IMR-90 (cell line): ENCODE data around the gene ARHGEF7. TPM values are rescaled to one million over a fixed set of nuclear protein-coding genes. Genes with fewer than 3 reads are reported as not detected.

Experiments
- ATAC-seq: fragments of 200-7000 bp; cut with Tn5 transposase; 2 replicates; pipeline ENCODE4 v1.9.1; 2020; ENCODE audit warnings: low read depth, mild to moderate bottlenecking, moderate library complexity
- BruUV-seq: library from RNA; stranded (reverse); fragments of 400-500 nt; replicated peaks from 2 replicates; lab custom pipeline; 2021; lab: Mats Ljungman, UMichigan
- CTCF ChIA-PET: fragments of 300-600 bp; formaldehyde crosslinking; extraction: SDS; loops from one replicate; lab custom pipeline; 2021; ENCODE audit warnings: antibody characterized with exemption; lab: Yijun Ruan, JAX
- POLR2A ChIA-PET: fragments of 300-600 bp; sonication (Branson Sonifier 250); formaldehyde crosslinking; loops from one replicate; lab custom pipeline; 2022; ENCODE audit warnings: antibody characterized with exemption; ENCODE audit not compliant: unreplicated experiment; lab: Charles Lee
- DNase-seq: peaks from one replicate; pipeline ENCODE4 v3.0.0; 2013
- H2AFZ ChIP-seq: replicated peaks from 2 replicates; pipeline ENCODE3; 2013; ENCODE audit warnings: low read length, mild to moderate bottlenecking; ENCODE audit not compliant: poor library complexity
- H2AK5ac ChIP-seq: 2 replicates; pipeline ENCODE4 v1.6.1; 2013; ENCODE audit warnings: low read depth, low read length, inconsistent platforms
- H2AK9ac ChIP-seq: replicated peaks from 2 replicates; pipeline ENCODE3; 2013; ENCODE audit warnings: mild to moderate bottlenecking, low read depth, low read length, moderate library complexity; ENCODE audit not compliant: poor library complexity
- H2BK120ac ChIP-seq: 2 replicates; pipeline ENCODE4 v1.6.1; 2013; ENCODE audit warnings: low read depth, low read length, inconsistent platforms
- H2BK15ac ChIP-seq: 3 replicates; pipeline ENCODE4 v1.6.1; 2013; ENCODE audit warnings: low read depth, low read length, inconsistent platforms
- H2BK20ac ChIP-seq: 2 replicates; pipeline ENCODE4 v1.6.1; 2013; ENCODE audit warnings: low read depth, mild to moderate bottlenecking, inconsistent platforms, low read length, moderate library complexity
- H2BK5ac ChIP-seq: 2 replicates; pipeline ENCODE4 v1.6.1; 2013; ENCODE audit warnings: mild to moderate bottlenecking, low read depth, low read length, inconsistent platforms; ENCODE audit not compliant: poor library complexity, severe bottlenecking
- H3K14ac ChIP-seq: replicated peaks from 2 replicates; pipeline ENCODE4 v1.6.1; 2013; ENCODE audit warnings: low read depth, low read length, inconsistent platforms
- H3K18ac ChIP-seq: 2 replicates; pipeline ENCODE4 v1.6.1; 2013; ENCODE audit warnings: low read depth, low read length, control low read depth
- H3K23ac ChIP-seq: 2 replicates; pipeline ENCODE4 v1.6.1; 2013; ENCODE audit warnings: low read depth, low read length, inconsistent platforms
- H3K27ac ChIP-seq: 2 replicates; pipeline ENCODE4 v1.5.1; 2013; ENCODE audit warnings: mild to moderate bottlenecking, control low read depth, low read length; ENCODE audit not compliant: insufficient read depth
- H3K27me3 ChIP-seq: 2 replicates; pipeline ENCODE4 v1.6.1; 2013; ENCODE audit warnings: low read length; ENCODE audit not compliant: control insufficient read depth, insufficient read depth
- H3K36me3 ChIP-seq: 2 replicates; pipeline ENCODE4 v1.6.1; 2013; ENCODE audit warnings: low read length, mixed read lengths; ENCODE audit not compliant: control insufficient read depth, insufficient read depth
- H3K4ac ChIP-seq: 2 replicates; pipeline ENCODE4 v1.6.1; 2013; ENCODE audit warnings: low read depth, low read length, inconsistent platforms
- H3K4me1 ChIP-seq: 2 replicates; pipeline ENCODE4 v1.6.1; 2013; ENCODE audit warnings: low read length, mixed read lengths; ENCODE audit not compliant: control insufficient read depth, insufficient read depth
- H3K4me2 ChIP-seq: 2 replicates; pipeline ENCODE4 v1.6.1; 2013; ENCODE audit warnings: low read depth, mild to moderate bottlenecking, control low read depth, low read length, moderate library complexity
- H3K4me3 ChIP-seq: 2 replicates; pipeline ENCODE4 v1.5.1; 2013; ENCODE audit warnings: low read depth, mild to moderate bottlenecking, control low read depth, low read length, moderate library complexity; ENCODE audit not compliant: insufficient read depth
- H3K56ac ChIP-seq: 2 replicates; pipeline ENCODE4 v1.6.1; 2013; ENCODE audit warnings: low read length, inconsistent platforms; ENCODE audit not compliant: insufficient read depth; ENCODE audit errors: extremely low read depth
- H3K79me1 ChIP-seq, 2 experiments: 2 replicates each; pipeline ENCODE4 v1.6.1; 2013; ENCODE audit warnings: low read length in 2 of 2, inconsistent platforms in 1 of 2, low read depth in 1 of 2
- H3K9ac ChIP-seq: 2 replicates; pipeline ENCODE4 v1.6.1; 2013; ENCODE audit warnings: low read depth, low read length, control low read depth
- H3K9me1 ChIP-seq: 2 replicates; pipeline ENCODE4 v1.6.1; 2013; ENCODE audit warnings: low read length, inconsistent platforms; ENCODE audit not compliant: insufficient read depth
- H3K9me3 ChIP-seq: 2 replicates; pipeline ENCODE4 v1.6.1; 2013; ENCODE audit warnings: low read length; ENCODE audit not compliant: control insufficient read depth, insufficient read depth
- H4K20me1 ChIP-seq: 2 replicates; pipeline ENCODE4 v1.6.1; 2013; ENCODE audit warnings: low read length, inconsistent platforms; ENCODE audit not compliant: insufficient read depth
- H4K5ac ChIP-seq: 2 replicates; pipeline ENCODE4 v1.6.1; 2013; ENCODE audit warnings: mild to moderate bottlenecking, low read depth, low read length, control low read depth
- H4K8ac ChIP-seq, 2 experiments: 2 replicates each; pipeline ENCODE4 v1.6.1; 2013; ENCODE audit warnings: low read depth in 2 of 2, low read length in 2 of 2, control low read depth in 1 of 2, inconsistent platforms in 1 of 2
- H4K91ac ChIP-seq: 2 replicates; pipeline ENCODE4 v1.6.1; 2013; ENCODE audit warnings: low read depth, low read length, inconsistent platforms; ENCODE audit not compliant: insufficient read depth
- CHD1 ChIP-seq: IDR thresholded peaks from 2 replicates; pipeline ENCODE4 v1.6.1; 2012; ENCODE audit warnings: low read depth, low read length, improper control_type of control experiment
- FOS ChIP-seq: fragments of 150-350 bp; IDR thresholded peaks from 2 replicates; pipeline ENCODE4 v1.6.1; 2016; ENCODE audit warnings: low read depth, low read length
- MAZ ChIP-seq: IDR thresholded peaks from 2 replicates; pipeline ENCODE4 v1.6.1; 2012; ENCODE audit warnings: low read depth, mild to moderate bottlenecking, low read length, improper control_type of control experiment, moderate library complexity, borderline replicate concordance
- NFE2L2 ChIP-seq: fragments of 150-350 bp; IDR thresholded peaks from 2 replicates; pipeline ENCODE4 v1.6.1; 2016; ENCODE audit warnings: low read depth, mild to moderate bottlenecking, low read length
- RAD21 ChIP-seq: IDR thresholded peaks from 2 replicates; pipeline ENCODE4 v1.6.1; 2012; ENCODE audit warnings: low read length, improper control_type of control experiment
- RCOR1 ChIP-seq: IDR thresholded peaks from 2 replicates; pipeline ENCODE4 v1.6.1; 2012; ENCODE audit warnings: mild to moderate bottlenecking, low read length, improper control_type of control experiment; ENCODE audit not compliant: insufficient replicate concordance
- SMC3 ChIP-seq: fragments of 150-350 bp; IDR thresholded peaks from 2 replicates; pipeline ENCODE4 v1.6.1; 2016; ENCODE audit warnings: low read depth, mild to moderate bottlenecking, antibody characterized with exemption, low read length, moderate library complexity
- WGBS, 2 experiments: methylation state at CpG; one replicate each; pipeline versions ENCODE4 v1.1.5 to v1.1.7; 2013; ENCODE audit warnings: missing lambda C conversion rate in 2 of 2; ENCODE audit not compliant: insufficient read length in 1 of 2; ENCODE audit errors: extremely low coverage in 2 of 2; 5-methylcytosine and 5-hydroxymethylcytosine counted together
- dilution Hi-C: fragments of 300-500 bp; cut with HindIII; formaldehyde crosslinking; loops from one replicate; pipeline ENCODE4 v1.14.3; 2018; ENCODE audit warnings: low sequenced_read_pairs; ENCODE audit not compliant: unreplicated experiment
- in situ Hi-C: fragments of 300-500 bp; cut with MboI; formaldehyde crosslinking; loops from 3 replicates; pipeline ENCODE4 v1.14.3; 2019; ENCODE audit warnings: low sequenced_read_pairs, inconsistent platforms, mixed read lengths
- intact Hi-C: fragments of 100-400 bp; cut with micrococcal nuclease; formaldehyde crosslinking; loops from 2 replicates; pipeline ENCODE4 v1.10.0; 2022
- polyA plus RNA-seq, 3 experiments: library from polyadenylated mRNA; depleted of rRNA; stranded (reverse); fragments of >200 nt; gene quantifications; 2 replicates each; pipeline ENCODE4 v1.2.3, GENCODE V29; 2012; ENCODE audit warnings: low replicate concordance in 1 of 3
- total RNA-seq: library from RNA; depleted of rRNA; stranded (reverse); fragments of >200 nt; gene quantifications from 2 replicates; pipeline ENCODE4 v1.2.3, GENCODE V29; 2012

ARHGEF7 gene
- total and polyA plus RNA-seq, 2 of the 4 experiments (the other 2 are of a cell fraction): 32.9 to 59.0 TPM

GRCh38 chr13:111177921-111178320 lies 62.8 kb downstream of the ARHGEF7 start:
- in situ Hi-C loops: no loop called here
- no peak for TF ChIP-seq MAZ
- TF ChIP-seq NFE2L2: no peak
- no peak for TF ChIP-seq CHD1
- TF ChIP-seq FOS: no peak
- TF ChIP-seq SMC3: no peak
- TF ChIP-seq RCOR1: no peak
- no peak for TF ChIP-seq RAD21
- no TSS peak for BruUV-seq
- no peak overlapping the region for H2BK20ac ChIP-seq
- WGBS, 2 experiments: no CpG with 5 or more reads among the region's 6 CpGs
- no peak overlapping the region for H3K4me2 ChIP-seq
- no peak overlapping the region for H3K23ac ChIP-seq
- H2BK5ac ChIP-seq: no peak overlapping the region
- no peaks in the 10 kb centered on the region for H3K9me3 ChIP-seq
- H3K79me1 ChIP-seq: peaks cover 66 to 96% of the 10 kb centered on the region in 2 experiments
- H3K36me3 ChIP-seq: peaks cover 4% of the 10 kb centered on the region; the same call in 1 of the 2 replicates
- intact Hi-C loops: no loop called here
- no peaks in the 10 kb centered on the region for H3K27me3 ChIP-seq
- H3K4me3 ChIP-seq: no peak overlapping the region
- no peak overlapping the region for H3K4ac ChIP-seq
- no peak for ATAC-seq
- peaks cover 8% of the 10 kb centered on the region for H3K4me1 ChIP-seq
- no peak overlapping the region for H3K27ac ChIP-seq
- H3K56ac ChIP-seq: no peak overlapping the region
- ChIA-PET CTCF (no interaction called here), POLR2A (no interaction called here)
- no peak overlapping the region for H4K91ac ChIP-seq
- peak; percentile 81 for DNase-seq
- H4K5ac ChIP-seq: no peak overlapping the region
- no peak overlapping the region for H2BK120ac ChIP-seq
- H3K14ac ChIP-seq: no peak overlapping the region
- peaks cover 89% of the 10 kb centered on the region for H4K20me1 ChIP-seq
- no peak overlapping the region for H2AFZ ChIP-seq
- H2BK15ac ChIP-seq: no peak overlapping the region
- H4K8ac ChIP-seq: no peak overlapping the region
- H3K18ac ChIP-seq: no peak overlapping the region
- H3K9me1 ChIP-seq: peaks cover 41% of the 10 kb centered on the region
- 0 out of 2 replicates have a peak overlapping the region, but pooled peaks have one; percentile 11 for H2AK5ac ChIP-seq
- dilution Hi-C loops: no loop called here
- H2AK9ac ChIP-seq: no peak overlapping the region
- H3K9ac ChIP-seq: no peak overlapping the region
